HG03520 (cell line): ENCODE data around the gene ADGRA1.

Source experiments
- ATAC-seq: cut with Tn5 transposase; IDR thresholded peaks from one replicate; pipeline ENCODE4 v1.9.1; 2021; ENCODE audit warnings: mild to moderate bottlenecking, moderate library complexity; ENCODE audit not compliant: unreplicated experiment

Gene ADGRA1

DNA sequence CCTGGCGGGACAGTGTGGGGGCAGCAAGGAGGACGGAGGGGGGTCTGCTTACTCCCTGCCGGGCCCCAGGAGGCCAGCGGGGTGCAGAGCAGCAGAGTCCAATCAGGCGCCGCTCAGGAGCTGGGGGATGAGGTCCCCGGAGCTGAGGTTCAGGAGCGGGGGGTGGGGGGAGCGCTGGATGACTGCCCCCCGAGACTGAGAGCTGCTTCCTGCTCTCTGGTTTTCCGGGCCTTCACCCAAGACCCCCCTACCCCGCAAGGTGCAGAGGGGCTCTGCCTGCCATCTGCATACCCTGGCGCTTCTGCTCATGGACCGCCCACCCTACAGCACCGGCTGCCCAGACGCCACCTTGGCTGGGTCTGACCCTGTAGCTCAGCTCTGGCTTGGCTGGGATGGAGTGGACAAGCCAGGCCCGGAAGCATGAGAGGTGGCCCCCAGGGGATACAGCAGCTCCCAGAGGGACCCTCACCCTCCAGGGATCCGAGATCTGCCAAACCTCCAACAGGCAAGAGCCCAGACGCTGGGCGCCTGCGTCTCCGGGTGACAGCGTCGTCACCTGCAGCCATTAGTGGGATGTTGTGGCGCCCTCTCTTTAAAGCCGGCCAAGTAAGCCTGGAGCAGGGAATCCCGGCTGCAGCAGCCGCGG is 73.2 kb downstream of the ADGRA1 start:
- ATAC-seq, result no peak

GRCh38 chr10:133161486-133162109 is 73.9 kb downstream of the ADGRA1 start:
- no peak for ATAC-seq

GRCh38 chr10:133162178-133162909 is 74.6 kb downstream of the ADGRA1 start:
- ATAC-seq, result no peak

DNA sequence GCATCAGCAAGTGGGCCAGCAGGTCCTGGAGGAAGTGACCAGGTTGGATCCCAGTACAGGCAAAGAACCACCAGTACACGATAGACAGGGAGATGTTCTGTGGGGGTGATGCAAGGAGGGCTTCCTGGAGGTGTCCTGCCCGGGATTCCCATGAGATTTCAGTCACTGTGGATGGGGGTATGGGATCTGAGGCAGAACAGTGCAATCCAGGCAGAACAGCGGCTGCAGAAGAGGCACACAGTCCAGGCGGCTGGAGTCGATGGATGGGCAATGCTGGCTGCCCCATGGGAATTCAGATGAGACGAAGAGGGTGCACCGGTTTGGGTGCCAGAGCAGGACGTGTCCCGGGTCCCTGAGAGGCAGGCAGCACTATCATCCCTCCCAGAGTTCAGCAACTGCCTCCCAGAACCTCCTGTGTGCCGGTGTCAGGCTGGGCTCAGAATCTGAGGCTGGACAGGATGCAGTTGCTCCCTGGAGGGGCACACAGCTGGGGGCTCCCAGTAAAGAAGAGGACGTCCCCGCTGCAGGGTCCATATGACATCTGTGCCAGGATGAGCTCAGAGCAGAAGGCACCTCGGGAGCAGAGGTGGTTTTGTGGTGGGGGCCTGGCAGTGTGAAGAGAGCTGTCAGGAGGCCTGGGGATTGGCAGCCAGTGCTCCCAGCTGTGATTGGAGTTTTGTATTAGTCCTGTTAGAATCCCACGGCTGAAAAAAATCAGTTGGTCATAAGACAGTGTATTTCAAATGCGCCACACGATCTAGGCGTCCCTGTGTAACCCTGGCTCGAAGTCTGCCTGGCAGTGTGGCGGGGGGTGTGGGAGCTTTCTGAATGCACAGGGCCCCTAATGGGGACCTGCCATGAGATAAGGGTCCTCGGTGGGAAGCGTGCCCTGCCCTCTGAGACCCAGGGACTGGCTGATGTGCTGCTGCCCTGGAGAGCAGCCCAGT is 75.5 kb downstream of the ADGRA1 start:
- ATAC-seq, result no peak

GRCh38 chr10:133163889-133164815 is 76.4 kb downstream of the ADGRA1 start:
- ATAC-seq, result no peak

GRCh38 chr10:133164816-133165555 is 77.3 kb downstream of the ADGRA1 start:
- no peak for ATAC-seq

GRCh38 chr10:133165556-133166503 is 78.1 kb downstream of the ADGRA1 start:
- no peak for ATAC-seq

DNA sequence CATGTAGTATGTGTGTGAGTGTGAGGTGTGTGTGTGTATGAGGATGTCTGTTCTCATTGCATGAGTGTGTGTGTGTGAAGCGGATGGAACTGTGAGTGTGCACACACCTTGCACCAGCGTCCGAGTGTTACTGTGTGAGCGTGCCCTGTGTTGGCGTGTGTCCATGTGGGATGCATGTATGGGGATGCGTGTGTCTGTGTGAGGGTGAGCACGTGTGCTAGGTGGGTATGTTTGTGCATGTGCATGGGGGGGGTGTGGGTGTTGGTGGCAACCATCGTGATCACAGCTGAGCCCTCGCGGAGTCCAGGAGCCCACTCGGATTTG is 78.7 kb downstream of the ADGRA1 start:
- ATAC-seq, result no peak

DNA sequence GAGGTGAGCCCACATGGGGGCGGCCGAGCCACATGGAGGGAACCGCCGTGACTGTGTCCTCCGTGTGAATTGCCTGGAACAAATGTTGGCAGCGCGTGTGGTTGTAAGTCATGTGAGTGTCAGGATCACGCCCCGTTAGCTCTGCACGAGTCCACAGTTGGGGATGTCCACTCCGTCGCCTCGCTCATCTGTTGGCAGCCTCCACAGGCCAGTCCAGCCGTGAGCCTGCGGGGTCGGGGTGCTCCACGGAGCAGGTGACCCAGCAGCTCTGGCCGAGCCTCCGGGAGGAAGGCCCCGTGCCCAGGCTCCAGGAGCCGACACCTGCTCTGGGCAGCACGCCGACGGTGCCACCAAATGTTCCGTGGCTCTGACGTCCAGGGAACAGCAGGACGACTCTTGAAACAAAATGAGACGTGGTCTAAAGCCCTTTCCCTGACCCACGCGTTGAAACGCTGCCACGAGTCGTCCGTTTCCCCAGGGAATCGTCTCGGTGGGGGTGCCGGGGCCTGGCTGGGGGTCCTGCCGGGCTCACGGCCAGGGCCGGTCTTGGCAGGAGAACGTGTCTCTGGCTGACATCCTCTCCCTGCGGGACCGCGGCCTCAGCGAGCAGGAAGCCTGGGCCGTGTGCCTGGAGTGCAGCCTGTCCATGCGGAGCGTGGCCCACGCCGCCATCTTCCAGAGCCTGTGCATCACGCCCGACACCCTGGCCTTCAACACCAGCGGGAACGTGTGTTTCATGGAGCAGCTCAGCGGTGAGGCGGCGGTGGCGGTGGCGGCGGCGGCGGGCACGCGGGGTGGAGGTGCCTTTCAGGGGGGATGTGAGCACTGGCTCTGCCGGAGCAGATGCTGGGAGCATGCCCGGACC is 79.3 kb downstream of the ADGRA1 start:
- ATAC-seq, result no peak

- ATAC-seq, result no peak
These were observed 80.2 kb downstream of the ADGRA1 start for GRCh38 chr10:133167693-133168616.

- ATAC-seq, result no peak
These were observed 80.9 kb downstream of the ADGRA1 start for GRCh38 chr10:133168617-133169031.

GRCh38 chr10:133169173-133169947 is 81.6 kb downstream of the ADGRA1 start:
- ATAC-seq, result no peak

DNA sequence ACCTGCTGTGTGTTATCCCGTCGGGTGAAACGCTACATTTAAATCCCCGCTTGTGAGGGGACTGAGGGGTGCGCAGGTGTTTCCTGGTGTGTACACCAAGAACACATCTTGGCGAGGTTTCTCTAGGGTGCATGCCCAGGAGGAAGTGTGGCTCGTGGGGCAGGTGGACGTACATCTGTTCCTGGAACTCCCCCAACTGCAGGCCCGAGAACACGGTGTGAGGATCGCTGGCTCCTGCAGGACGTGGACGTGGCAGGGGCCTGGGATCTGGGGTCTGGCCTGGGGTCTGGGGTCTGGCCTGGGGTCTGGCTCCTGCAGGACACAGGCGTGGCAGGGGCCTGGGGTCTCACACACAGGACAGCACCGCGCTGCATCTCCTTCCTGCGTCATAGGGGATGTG is 82.4 kb downstream of the ADGRA1 start:
- ATAC-seq, result no peak

DNA sequence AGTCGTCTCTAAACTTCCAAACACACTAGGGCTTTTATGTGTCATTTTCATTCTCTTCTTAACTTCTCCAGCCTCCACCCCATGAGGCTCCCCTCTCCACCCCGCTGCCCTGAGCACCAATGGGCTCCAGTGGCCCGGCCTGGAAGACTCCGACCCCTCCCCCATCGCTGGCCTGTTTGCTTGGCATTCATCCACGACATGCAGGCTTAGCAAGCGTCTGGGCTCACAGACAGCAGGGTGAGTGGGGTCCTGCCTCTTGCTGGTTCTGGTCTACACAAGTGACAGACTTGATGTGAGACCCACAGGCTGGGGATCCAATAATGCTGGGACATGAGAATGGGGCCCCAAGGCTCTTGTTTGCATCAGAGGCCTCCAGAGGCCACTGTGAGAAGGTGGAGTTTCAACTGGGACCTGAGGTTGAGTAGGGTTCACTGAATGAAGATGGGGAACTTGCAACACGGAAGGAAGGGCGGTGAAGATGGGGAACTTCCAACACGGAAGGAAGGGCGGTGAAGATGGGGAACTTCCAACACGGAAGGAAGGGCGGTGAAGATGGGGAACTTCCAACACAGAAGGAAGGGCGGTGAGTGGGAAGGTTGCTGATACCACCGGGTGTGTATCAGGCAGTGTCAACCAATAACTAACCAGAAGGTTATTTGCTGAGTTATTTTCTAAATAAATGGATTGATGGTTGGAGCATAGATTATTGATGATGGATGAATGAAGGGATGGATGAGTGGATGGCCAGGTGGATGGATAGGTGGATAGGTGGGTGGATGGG is 86.3 kb downstream of the ADGRA1 start:
- ATAC-seq, result no peak
